IMR-90 (cell line): ENCODE results near the gene ATP2C2.

Source experiments
- BHLHE40 ChIP-seq: fragments of 150-350 bp; IDR thresholded peaks from 2 replicates; pipeline ENCODE4 v1.6.1; 2016; ENCODE audit warnings: mild to moderate bottlenecking, low read depth, low read length
- CEBPB ChIP-seq: IDR thresholded peaks from 2 replicates; pipeline ENCODE4 v1.6.1; 2012; ENCODE audit warnings: low read depth, low read length, improper control_type of control experiment
- CHD1 ChIP-seq: IDR thresholded peaks from 2 replicates; pipeline ENCODE4 v1.6.1; 2012; ENCODE audit warnings: low read depth, low read length, improper control_type of control experiment
- ELK1 ChIP-seq: fragments of 150-350 bp; IDR thresholded peaks from 2 replicates; pipeline ENCODE4 v1.6.1; 2016; ENCODE audit warnings: low read depth, mild to moderate bottlenecking, low read length, moderate library complexity, borderline replicate concordance
- FOS ChIP-seq: fragments of 150-350 bp; IDR thresholded peaks from 2 replicates; pipeline ENCODE4 v1.6.1; 2016; ENCODE audit warnings: low read depth, low read length
- MAFK ChIP-seq: IDR thresholded peaks from 2 replicates; pipeline ENCODE4 v1.6.1; 2012; ENCODE audit warnings: low read depth, low read length, improper control_type of control experiment
- MXI1 ChIP-seq: IDR thresholded peaks from 2 replicates; pipeline ENCODE4 v1.6.1; 2012; ENCODE audit warnings: low read depth, mild to moderate bottlenecking, low read length, moderate library complexity, borderline replicate concordance
- POLR2A ChIP-seq: IDR thresholded peaks from 2 replicates; pipeline ENCODE4 v1.6.1; 2012; ENCODE audit warnings: mild to moderate bottlenecking, low read depth, low read length
- RAD21 ChIP-seq: IDR thresholded peaks from 2 replicates; pipeline ENCODE4 v1.6.1; 2012; ENCODE audit warnings: low read length, improper control_type of control experiment
- RCOR1 ChIP-seq: IDR thresholded peaks from 2 replicates; pipeline ENCODE4 v1.6.1; 2012; ENCODE audit warnings: mild to moderate bottlenecking, low read length, improper control_type of control experiment; ENCODE audit not compliant: insufficient replicate concordance
- RFX5 ChIP-seq: IDR thresholded peaks from 2 replicates; pipeline ENCODE4 v1.8.0; 2012; ENCODE audit warnings: low read depth, mild to moderate bottlenecking, low read length, moderate library complexity
- SMC3 ChIP-seq: fragments of 150-350 bp; IDR thresholded peaks from 2 replicates; pipeline ENCODE4 v1.6.1; 2016; ENCODE audit warnings: low read depth, mild to moderate bottlenecking, antibody characterized with exemption, low read length, moderate library complexity
- TF ChIP-seq, protein P1 (sequence below): conservative IDR thresholded peaks from 2 replicates; pipeline ENCODE4 v1.5.1; 2012; ENCODE audit warnings: mild to moderate bottlenecking, low read depth, low read length, improper control_type of control experiment
- TF ChIP-seq, protein P2 (sequence below): fragments of 150-350 bp; IDR thresholded peaks from 2 replicates; pipeline ENCODE4 v1.6.1; 2017; ENCODE audit warnings: mild to moderate bottlenecking, antibody characterized with exemption, low read length, low read depth

DNA sequence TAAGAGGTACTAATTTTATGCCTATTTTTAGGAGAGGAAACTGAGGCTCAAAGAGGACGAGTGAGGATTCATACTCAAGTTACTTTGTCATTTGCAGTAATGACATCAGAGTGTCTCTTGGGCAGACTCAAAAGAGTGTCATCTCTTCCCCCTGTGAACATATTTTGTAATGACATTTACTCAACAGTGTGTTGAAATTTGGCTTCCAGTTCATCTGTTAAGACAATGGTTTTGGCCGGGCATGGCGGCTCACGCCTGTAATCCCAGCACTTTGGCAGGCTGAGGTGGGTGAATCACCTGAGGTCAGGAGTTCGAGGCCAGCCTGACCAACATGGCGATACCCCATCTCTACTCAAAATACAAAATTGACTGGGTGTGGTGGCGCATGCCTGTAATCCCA, 44.7 kb upstream of the ATP2C2 start:
- TF ChIP-seq RAD21 (no peak), POLR2A (no peak), FOS (no peak), SMC3 (no peak), RFX5 (no peak), RCOR1 (no peak), MXI1 (no peak), ELK1 (no peak), MAFK (no peak), CHD1 (no peak), BHLHE40 (no peak), CEBPB (no peak)
- TF ChIP-seq, protein P1, sequence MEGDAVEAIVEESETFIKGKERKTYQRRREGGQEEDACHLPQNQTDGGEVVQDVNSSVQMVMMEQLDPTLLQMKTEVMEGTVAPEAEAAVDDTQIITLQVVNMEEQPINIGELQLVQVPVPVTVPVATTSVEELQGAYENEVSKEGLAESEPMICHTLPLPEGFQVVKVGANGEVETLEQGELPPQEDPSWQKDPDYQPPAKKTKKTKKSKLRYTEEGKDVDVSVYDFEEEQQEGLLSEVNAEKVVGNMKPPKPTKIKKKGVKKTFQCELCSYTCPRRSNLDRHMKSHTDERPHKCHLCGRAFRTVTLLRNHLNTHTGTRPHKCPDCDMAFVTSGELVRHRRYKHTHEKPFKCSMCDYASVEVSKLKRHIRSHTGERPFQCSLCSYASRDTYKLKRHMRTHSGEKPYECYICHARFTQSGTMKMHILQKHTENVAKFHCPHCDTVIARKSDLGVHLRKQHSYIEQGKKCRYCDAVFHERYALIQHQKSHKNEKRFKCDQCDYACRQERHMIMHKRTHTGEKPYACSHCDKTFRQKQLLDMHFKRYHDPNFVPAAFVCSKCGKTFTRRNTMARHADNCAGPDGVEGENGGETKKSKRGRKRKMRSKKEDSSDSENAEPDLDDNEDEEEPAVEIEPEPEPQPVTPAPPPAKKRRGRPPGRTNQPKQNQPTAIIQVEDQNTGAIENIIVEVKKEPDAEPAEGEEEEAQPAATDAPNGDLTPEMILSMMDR, result no peak
- TF ChIP-seq, protein P2, sequence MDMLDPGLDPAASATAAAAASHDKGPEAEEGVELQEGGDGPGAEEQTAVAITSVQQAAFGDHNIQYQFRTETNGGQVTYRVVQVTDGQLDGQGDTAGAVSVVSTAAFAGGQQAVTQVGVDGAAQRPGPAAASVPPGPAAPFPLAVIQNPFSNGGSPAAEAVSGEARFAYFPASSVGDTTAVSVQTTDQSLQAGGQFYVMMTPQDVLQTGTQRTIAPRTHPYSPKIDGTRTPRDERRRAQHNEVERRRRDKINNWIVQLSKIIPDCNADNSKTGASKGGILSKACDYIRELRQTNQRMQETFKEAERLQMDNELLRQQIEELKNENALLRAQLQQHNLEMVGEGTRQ, result no peak
